OCI-LY1 (cell line): Measurements from ENCODE around the gene GOLGB1.

Experiments
- EZH2 ChIP-seq: fragments of 200-600 bp; sonication (generic), shearing (Covaris generic); IDR thresholded peaks from 2 replicates; pipeline ENCODE4 v1.8.0; 2017; ENCODE audit warnings: borderline replicate concordance, mixed run types, mild to moderate bottlenecking, antibody characterized with exemption, low read length, moderate library complexity, mixed read lengths
- TF ChIP-seq, protein P1 (sequence below): fragments of 200-600 bp; sonication (generic), shearing (Covaris generic); IDR thresholded peaks from 2 replicates; pipeline ENCODE4 v1.5.1; 2017; ENCODE audit warnings: mild to moderate bottlenecking, antibody characterized with exemption, low read length, moderate library complexity, mixed read lengths

DNA sequence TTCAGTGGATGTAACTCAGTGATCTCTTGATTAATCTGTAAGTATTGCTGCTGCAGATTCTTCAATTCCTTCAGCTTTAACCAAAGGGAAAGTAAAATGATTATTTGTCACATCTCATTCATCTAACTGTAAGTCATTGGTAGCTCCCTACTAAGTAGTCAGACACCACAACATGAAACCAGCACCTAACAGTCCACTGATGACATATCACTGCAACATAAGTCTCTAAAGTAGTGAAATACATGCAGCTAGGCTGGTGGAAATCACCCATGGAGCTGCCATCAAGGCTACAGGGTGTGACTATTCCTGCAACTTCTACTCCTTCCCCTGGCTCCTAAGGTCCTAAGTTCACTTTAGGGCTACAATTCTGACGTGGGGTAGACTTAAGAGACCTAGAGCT lies 67.7 kb downstream of the GOLGB1 start:
- TF ChIP-seq, protein P1, sequence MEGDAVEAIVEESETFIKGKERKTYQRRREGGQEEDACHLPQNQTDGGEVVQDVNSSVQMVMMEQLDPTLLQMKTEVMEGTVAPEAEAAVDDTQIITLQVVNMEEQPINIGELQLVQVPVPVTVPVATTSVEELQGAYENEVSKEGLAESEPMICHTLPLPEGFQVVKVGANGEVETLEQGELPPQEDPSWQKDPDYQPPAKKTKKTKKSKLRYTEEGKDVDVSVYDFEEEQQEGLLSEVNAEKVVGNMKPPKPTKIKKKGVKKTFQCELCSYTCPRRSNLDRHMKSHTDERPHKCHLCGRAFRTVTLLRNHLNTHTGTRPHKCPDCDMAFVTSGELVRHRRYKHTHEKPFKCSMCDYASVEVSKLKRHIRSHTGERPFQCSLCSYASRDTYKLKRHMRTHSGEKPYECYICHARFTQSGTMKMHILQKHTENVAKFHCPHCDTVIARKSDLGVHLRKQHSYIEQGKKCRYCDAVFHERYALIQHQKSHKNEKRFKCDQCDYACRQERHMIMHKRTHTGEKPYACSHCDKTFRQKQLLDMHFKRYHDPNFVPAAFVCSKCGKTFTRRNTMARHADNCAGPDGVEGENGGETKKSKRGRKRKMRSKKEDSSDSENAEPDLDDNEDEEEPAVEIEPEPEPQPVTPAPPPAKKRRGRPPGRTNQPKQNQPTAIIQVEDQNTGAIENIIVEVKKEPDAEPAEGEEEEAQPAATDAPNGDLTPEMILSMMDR, result no peak
- no peak for TF ChIP-seq EZH2
